ENCODE data around the gene NOVA2.
A peak's percentile ranks its signal among the peaks of the same experiment; 100 is the strongest.

NOVA2 gene

GRCh38 chr19:45958769-45959516, 14.7 kb downstream of the NOVA2 start:
- Histone ChIP-seq H3K4me3 (ENCODE audit: low read length) (no peak overlapping the region), H3K27me3 (ENCODE audit: insufficient read depth, low read length) (no peaks in the 10 kb centered on the region), H3K36me3 (ENCODE audit: insufficient read depth, low read length) (no peaks in the 10 kb centered on the region; the same call in 1 of the 2 replicates), H3K9me3 (ENCODE audit: insufficient read depth, low read depth, low read length) (no peaks in the 10 kb centered on the region), H3K4me1 (ENCODE audit: insufficient read depth, low read length) (peaks cover 14% of the 10 kb centered on the region; the same call in 1 of the 2 replicates), H3K27ac (ENCODE audit: low read depth, low read length) (no peak overlapping the region), H3K9ac (ENCODE audit: low read depth, low read length) (no peak overlapping the region)
- 81% methylated on average over 12 of the region's 12 CpGs for WGBS

- Histone ChIP-seq H3K4me3 (ENCODE audit: low read length) (no peak overlapping the region), H3K9me3 (ENCODE audit: insufficient read depth, low read depth, low read length) (no peaks in the 10 kb centered on the region), H3K27me3 (ENCODE audit: insufficient read depth, low read length) (no peaks in the 10 kb centered on the region), H3K36me3 (ENCODE audit: insufficient read depth, low read length) (no peaks in the 10 kb centered on the region; the same call in 1 of the 2 replicates), H3K4me1 (ENCODE audit: insufficient read depth, low read length) (peaks cover 14% of the 10 kb centered on the region; the same call in 1 of the 2 replicates), H3K9ac (ENCODE audit: low read depth, low read length) (no peak overlapping the region), H3K27ac (ENCODE audit: low read depth, low read length) (no peak overlapping the region)
- 93% methylated on average over 6 of the region's 6 CpGs for WGBS
Observed at GRCh38 chr19:45958320-45958719, 15.3 kb downstream of the NOVA2 start.

GRCh38 chr19:45955905-45956608, 17.6 kb downstream of the NOVA2 start:
- WGBS = 71% methylated on average over 12 of the region's 13 CpGs
- peaks cover 12% of the 10 kb centered on the region; the same call in 1 of the 2 replicates for H3K4me1 ChIP-seq (ENCODE audit: insufficient read depth, low read length)
- no peak overlapping the region for H3K27ac ChIP-seq (ENCODE audit: low read depth, low read length)
- H3K9ac ChIP-seq (ENCODE audit: low read depth, low read length) = no peak overlapping the region
- H3K4me3 ChIP-seq (ENCODE audit: low read length) = no peak overlapping the region
- no peaks in the 10 kb centered on the region for H3K27me3 ChIP-seq (ENCODE audit: insufficient read depth, low read length)
- H3K9me3 ChIP-seq (ENCODE audit: insufficient read depth, low read depth, low read length) = no peaks in the 10 kb centered on the region
- no peaks in the 10 kb centered on the region; the same call in 1 of the 2 replicates for H3K36me3 ChIP-seq (ENCODE audit: insufficient read depth, low read length)

- Histone ChIP-seq H3K4me3 (ENCODE audit: low read length) (no peak overlapping the region), H3K9ac (ENCODE audit: low read depth, low read length) (no peak overlapping the region), H3K9me3 (ENCODE audit: insufficient read depth, low read depth, low read length) (no peaks in the 10 kb centered on the region), H3K27ac (ENCODE audit: low read depth, low read length) (no peak overlapping the region), H3K4me1 (ENCODE audit: insufficient read depth, low read length) (peaks cover 3% of the 10 kb centered on the region; the same call in 1 of the 2 replicates), H3K27me3 (ENCODE audit: insufficient read depth, low read length) (no peaks in the 10 kb centered on the region), H3K36me3 (ENCODE audit: insufficient read depth, low read length) (no peaks in the 10 kb centered on the region; the same call in 1 of the 2 replicates)
- 71% methylated on average over 9 of the region's 9 CpGs for WGBS
Observed at GRCh38 chr19:45954156-45954555, 19.5 kb downstream of the NOVA2 start.

GRCh38 chr19:45953676-45954075, 20.0 kb downstream of the NOVA2 start:
- Histone ChIP-seq H3K27ac (ENCODE audit: low read depth, low read length) (peak overlapping the region; percentile 33; the same call in 1 of the 2 replicates), H3K27me3 (ENCODE audit: insufficient read depth, low read length) (no peaks in the 10 kb centered on the region), H3K9me3 (ENCODE audit: insufficient read depth, low read depth, low read length) (no peaks in the 10 kb centered on the region), H3K4me3 (ENCODE audit: low read length) (peak overlapping the region; percentile 67), H3K4me1 (ENCODE audit: insufficient read depth, low read length) (peaks cover 3% of the 10 kb centered on the region; the same call in 1 of the 2 replicates), H3K36me3 (ENCODE audit: insufficient read depth, low read length) (no peaks in the 10 kb centered on the region; the same call in 1 of the 2 replicates), H3K9ac (ENCODE audit: low read depth, low read length) (no peak overlapping the region)
- WGBS = 94% methylated on average over 8 of the region's 8 CpGs

DNA sequence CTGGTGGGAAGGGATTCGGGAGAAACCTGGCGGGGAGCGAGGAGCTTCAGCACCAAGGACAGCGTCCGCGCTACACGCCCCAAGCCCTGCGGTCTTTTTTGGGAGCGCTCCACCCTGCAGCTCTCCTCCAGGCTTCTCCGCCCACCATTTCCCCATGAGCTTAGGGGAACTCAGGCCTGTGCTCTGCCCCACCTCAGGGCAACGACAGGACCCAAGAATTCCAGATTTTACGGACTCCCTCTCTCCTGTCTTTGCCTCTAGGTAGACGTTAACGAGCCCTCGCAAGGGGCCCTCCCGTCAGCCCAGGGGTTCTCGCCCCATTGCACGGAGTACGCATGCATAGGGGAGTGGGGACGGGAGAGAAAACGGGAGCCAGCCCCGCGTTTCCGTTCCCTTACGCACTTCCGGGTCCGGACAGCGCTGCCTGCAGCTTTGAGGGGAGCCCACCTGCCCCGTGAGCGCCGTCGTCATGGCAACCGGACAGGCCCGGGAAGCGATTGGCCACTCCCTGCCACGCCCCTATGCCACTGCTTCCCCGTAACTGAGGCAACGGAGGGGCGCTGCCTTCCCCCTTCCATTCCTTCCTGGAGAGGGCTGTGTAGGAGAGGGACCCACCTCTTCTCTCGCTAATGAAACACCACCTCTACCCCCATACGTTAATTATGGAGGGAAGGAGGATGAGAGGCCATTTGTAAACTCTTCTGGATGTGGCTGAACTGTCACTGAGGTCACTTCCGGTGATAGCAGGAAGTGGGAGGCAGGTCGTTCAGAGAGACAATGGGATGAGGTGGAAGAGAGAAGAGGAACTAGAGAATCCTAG, 20.8 kb downstream of the NOVA2 start:
- Histone ChIP-seq H3K27me3 (ENCODE audit: insufficient read depth, low read length) (no peaks in the 10 kb centered on the region), H3K36me3 (ENCODE audit: insufficient read depth, low read length) (no peaks in the 10 kb centered on the region), H3K9me3 (ENCODE audit: insufficient read depth, low read depth, low read length) (no peaks in the 10 kb centered on the region), H3K27ac (ENCODE audit: low read depth, low read length) (peak overlapping the region; percentile 67; the same call in 1 of the 2 replicates), H3K9ac (ENCODE audit: low read depth, low read length) (no peak overlapping the region), H3K4me3 (ENCODE audit: low read length) (peak overlapping the region; percentile 67), H3K4me1 (ENCODE audit: insufficient read depth, low read length) (peaks cover 3% of the 10 kb centered on the region; the same call in 1 of the 2 replicates)
- under 1% methylated on average over 39 of the region's 43 CpGs for WGBS

GRCh38 chr19:45952341-45952685, 21.4 kb downstream of the NOVA2 start:
- Histone ChIP-seq H3K4me3 (ENCODE audit: low read length) (peak overlapping the region; percentile 67), H3K27me3 (ENCODE audit: insufficient read depth, low read length) (no peaks in the 10 kb centered on the region), H3K9ac (ENCODE audit: low read depth, low read length) (no peak overlapping the region), H3K4me1 (ENCODE audit: insufficient read depth, low read length) (peaks cover 3% of the 10 kb centered on the region; the same call in 1 of the 2 replicates), H3K9me3 (ENCODE audit: insufficient read depth, low read depth, low read length) (no peaks in the 10 kb centered on the region), H3K27ac (ENCODE audit: low read depth, low read length) (no peak overlapping the region), H3K36me3 (ENCODE audit: insufficient read depth, low read length) (no peaks in the 10 kb centered on the region)
- 40% methylated on average over 8 of the region's 8 CpGs for WGBS

DNA sequence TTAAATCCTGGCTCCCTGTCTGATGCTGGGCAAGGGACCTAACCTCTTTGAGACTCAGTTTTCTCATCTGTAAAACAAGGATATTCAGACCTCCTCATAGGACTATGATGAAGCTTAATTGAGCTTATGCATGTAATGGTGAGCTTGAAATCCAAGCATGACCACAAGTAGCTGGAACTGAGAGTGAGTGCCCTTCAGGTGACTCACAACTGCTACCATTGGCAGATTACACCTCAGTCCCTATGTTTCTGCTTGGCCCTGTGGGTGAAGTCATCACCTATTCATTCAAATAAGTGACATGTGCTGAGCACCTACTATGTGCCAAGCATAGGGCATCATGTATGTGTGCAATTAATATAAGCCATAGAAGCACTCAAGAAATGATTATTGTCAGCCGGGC, 25.7 kb downstream of the NOVA2 start:
- Histone ChIP-seq H3K36me3 (ENCODE audit: insufficient read depth, low read length) (no peaks in the 10 kb centered on the region), H3K4me3 (ENCODE audit: low read length) (no peak overlapping the region), H3K9ac (ENCODE audit: low read depth, low read length) (no peak overlapping the region), H3K27me3 (ENCODE audit: insufficient read depth, low read length) (no peaks in the 10 kb centered on the region), H3K4me1 (ENCODE audit: insufficient read depth, low read length) (no peaks in the 10 kb centered on the region), H3K27ac (ENCODE audit: low read depth, low read length) (no peak overlapping the region), H3K9me3 (ENCODE audit: insufficient read depth, low read depth, low read length) (no peaks in the 10 kb centered on the region)
- 96% methylated on average over 1 of the region's 1 CpG for WGBS

DNA sequence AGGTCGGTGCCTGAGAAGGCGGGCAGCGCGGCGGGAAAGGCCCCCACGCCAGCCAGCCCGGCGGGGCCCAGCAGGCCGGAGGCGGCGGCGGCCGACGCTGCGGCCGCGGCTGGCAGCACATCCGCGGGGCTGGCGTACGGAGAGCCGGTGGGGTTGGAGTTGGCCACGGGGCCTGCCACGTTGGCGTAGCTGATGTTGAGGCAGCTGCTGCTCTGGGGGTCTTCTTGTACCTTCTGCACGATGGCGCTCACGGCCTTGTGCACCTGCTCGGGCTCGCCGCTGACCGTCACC, 33.2 kb downstream of the NOVA2 start:
- no peak overlapping the region for H3K9ac ChIP-seq (ENCODE audit: low read depth, low read length)
- no peaks in the 10 kb centered on the region; the same call in 1 of the 2 replicates for H3K4me1 ChIP-seq (ENCODE audit: insufficient read depth, low read length)
- 95% methylated on average over 32 of the region's 32 CpGs for WGBS
- no peaks in the 10 kb centered on the region for H3K36me3 ChIP-seq (ENCODE audit: insufficient read depth, low read length)
- H3K27ac ChIP-seq (ENCODE audit: low read depth, low read length) = no peak overlapping the region
- no peaks in the 10 kb centered on the region for H3K9me3 ChIP-seq (ENCODE audit: insufficient read depth, low read depth, low read length)
- H3K27me3 ChIP-seq (ENCODE audit: insufficient read depth, low read length) = no peaks in the 10 kb centered on the region
- no peak overlapping the region for H3K4me3 ChIP-seq (ENCODE audit: low read length)

DNA sequence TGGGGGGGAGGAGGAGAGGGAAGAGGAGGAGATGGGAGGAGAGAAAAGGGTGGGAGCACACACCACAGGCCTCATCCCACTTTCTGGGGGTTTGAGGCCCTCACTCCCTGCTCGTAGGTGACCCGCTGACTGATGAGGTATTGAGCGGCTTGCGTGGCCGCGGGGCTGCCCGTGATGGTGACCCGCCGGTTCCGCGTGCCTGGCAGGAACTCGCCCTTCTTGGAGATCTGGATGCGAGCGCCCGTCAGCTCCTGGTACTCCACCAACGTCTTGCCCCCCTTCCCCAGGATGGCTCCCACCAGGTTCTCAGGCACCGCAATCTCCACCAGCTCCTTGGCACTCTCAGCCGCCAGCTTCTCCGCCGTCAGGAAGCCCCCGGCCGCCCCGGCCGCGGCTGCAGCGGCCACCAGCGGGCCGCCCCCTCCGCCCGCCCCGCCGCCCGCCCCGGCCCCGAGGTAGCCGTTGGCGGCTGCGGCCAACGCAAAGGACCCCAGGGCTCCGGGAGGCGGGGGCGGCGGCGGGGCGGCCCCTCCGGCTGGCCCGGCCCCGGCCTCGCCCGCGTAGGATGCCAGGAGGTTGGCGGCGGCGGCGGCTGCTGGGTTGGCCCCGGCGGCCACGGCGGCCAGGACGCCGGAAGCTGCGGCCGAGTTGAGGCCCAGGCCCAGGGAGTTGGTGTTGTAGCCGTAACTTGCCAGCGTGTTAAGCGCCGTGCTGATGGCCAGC, 33.7 kb downstream of the NOVA2 start:
- Histone ChIP-seq H3K4me1 (ENCODE audit: insufficient read depth, low read length) (no peaks in the 10 kb centered on the region; the same call in 1 of the 2 replicates), H3K9ac (ENCODE audit: low read depth, low read length) (no peak overlapping the region), H3K9me3 (ENCODE audit: insufficient read depth, low read depth, low read length) (no peaks in the 10 kb centered on the region), H3K27ac (ENCODE audit: low read depth, low read length) (no peak overlapping the region), H3K4me3 (ENCODE audit: low read length) (no peak overlapping the region), H3K36me3 (ENCODE audit: insufficient read depth, low read length) (no peaks in the 10 kb centered on the region), H3K27me3 (ENCODE audit: insufficient read depth, low read length) (no peaks in the 10 kb centered on the region)
- WGBS = 95% methylated on average over 67 of the region's 67 CpGs
